GDM1 (cell line): Measurements from ENCODE around the gene CNPY2.
"Not testable (repeated sequence)": the region's sequence is repeated elsewhere in the genome, so short reads cannot be mapped to it uniquely, and the experiment has no call there.

Source experiments
- DNase-seq: peaks from one replicate; lab custom pipeline; 2025; lab: John Stamatoyannopoulos, UW

Gene CNPY2

GRCh38 chr12:56333679-56334489 is 18.1 kb upstream of the CNPY2 start, which contains the start of gene PAN2:
PAN2 (minus strand) TSS chr12:56334000; CDS start chr12:56333094, 906 bp downstream.
- DNase-seq: peak; percentile 95

DNA sequence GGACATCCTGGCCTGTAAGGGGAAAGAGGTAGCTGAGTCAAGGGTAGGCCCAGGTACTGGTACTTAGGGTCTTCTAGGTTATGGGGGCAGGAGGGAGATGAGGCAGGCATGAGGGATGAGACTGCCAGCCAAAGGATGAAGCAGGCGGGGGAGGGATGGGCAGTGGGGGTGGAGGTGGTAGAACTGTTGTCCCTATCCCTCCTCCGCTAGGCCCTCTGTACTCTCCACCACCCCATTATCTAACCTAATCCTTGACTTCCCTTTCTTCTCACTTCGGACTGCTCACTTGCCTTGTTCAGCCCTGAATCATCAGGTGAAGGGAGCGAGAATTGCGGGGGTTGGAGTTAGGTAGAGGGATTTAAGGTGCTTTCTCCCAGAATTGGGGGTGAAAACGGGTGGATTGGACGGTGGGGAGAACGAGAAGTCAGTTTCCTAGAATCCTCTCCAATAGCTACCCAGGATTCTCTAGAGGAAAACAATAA is 17.4 kb upstream of the CNPY2 start:
- no peak for DNase-seq

- DNase-seq: no peak
Measured at GRCh38 chr12:56332512-56333196, 16.9 kb upstream of the CNPY2 start.

DNA sequence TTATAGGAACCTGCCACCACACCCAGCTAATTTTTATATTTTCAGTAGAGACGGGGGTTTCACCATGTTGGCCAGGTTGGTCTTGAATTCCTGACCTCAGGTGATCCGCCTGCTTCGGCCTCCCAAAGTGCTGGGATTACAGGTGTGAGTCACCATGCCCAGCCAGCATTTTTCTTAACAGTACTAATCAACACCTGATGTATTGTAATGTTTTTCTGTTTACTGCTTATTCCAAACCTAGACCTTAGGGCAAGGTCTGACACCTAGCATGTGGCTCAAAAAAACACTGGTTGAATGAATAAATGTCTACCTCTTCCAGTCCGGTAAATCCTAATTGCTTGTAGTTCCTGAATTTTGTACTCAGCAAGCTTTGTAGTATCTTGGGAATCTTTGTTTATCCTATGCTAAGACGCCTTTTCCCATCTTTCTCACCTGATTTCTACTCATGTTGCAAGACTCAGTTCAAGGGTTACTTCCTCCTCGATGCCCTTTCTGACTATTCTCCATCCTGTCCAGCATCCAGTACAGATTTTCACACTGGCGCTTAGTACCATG is 15.2 kb upstream of the CNPY2 start:
- no peak for DNase-seq

DNA sequence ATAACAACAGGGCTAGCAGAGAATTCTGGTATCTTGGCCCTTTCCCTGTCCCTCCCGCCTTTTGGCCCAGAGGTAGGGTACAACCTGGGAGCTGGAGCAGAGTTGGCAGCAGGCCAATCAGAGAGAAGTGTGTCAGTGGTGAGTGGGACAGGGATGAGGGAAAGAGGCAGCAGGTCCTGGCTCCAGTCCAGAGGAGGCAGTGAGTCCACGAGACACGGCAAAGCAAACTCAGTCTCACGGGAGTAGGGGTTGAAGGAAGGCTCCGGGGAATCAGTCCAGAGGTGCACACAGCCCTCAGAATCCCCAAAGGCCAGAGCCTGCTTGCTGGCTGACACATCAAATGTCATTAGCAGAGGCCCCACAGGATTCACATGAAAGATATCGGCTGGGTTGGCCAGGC is 10.7 kb upstream of the CNPY2 start:
- no peak for DNase-seq

GRCh38 chr12:56326126-56326525 is 10.3 kb upstream of the CNPY2 start:
- no peak for DNase-seq

- DNase-seq: no peak
Measured at GRCh38 chr12:56324206-56324605, 8.4 kb upstream of the CNPY2 start.

- DNase-seq: not testable (repeated sequence)
Measured at GRCh38 chr12:56321610-56322009, 5.8 kb upstream of the CNPY2 start.

GRCh38 chr12:56321027-56321426 is 5.2 kb upstream of the CNPY2 start:
- DNase-seq: no peak

GRCh38 chr12:56317675-56318074 is 1.9 kb upstream of the CNPY2 start:
- DNase-seq: no peak

GRCh38 chr12:56315249-56315621 is 553 bp downstream of the CNPY2 start:
- no peak for DNase-seq

GRCh38 chr12:56311003-56311402 is 4.8 kb downstream of the CNPY2 start:
- DNase-seq: no peak

DNA sequence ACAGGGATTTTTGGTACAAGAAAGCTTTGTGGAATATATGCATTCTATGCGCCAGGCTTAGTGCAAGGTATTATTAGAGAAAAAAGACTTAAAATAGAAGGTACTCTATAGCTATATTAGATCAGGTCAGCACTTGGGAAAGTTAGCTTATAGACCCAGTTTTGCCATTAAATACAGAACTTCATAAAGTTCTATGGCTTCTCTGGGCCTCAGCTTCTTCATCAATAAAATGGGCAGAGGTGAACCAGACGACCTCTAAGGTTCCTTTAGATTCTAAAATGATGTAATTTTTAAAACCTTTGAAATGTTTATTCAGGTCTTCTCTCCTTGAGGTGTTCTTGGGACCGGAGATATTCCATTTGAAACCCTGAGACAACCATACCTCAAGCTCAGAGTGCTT is 7.1 kb downstream of the CNPY2 start:
- no peak for DNase-seq

GRCh38 chr12:56307221-56307965 is 8.4 kb downstream of the CNPY2 start:
- no peak for DNase-seq

GRCh38 chr12:56304872-56305590 is 10.8 kb downstream of the CNPY2 start:
- DNase-seq: no peak

GRCh38 chr12:56304276-56304675 is 11.5 kb downstream of the CNPY2 start:
- no peak for DNase-seq

DNA sequence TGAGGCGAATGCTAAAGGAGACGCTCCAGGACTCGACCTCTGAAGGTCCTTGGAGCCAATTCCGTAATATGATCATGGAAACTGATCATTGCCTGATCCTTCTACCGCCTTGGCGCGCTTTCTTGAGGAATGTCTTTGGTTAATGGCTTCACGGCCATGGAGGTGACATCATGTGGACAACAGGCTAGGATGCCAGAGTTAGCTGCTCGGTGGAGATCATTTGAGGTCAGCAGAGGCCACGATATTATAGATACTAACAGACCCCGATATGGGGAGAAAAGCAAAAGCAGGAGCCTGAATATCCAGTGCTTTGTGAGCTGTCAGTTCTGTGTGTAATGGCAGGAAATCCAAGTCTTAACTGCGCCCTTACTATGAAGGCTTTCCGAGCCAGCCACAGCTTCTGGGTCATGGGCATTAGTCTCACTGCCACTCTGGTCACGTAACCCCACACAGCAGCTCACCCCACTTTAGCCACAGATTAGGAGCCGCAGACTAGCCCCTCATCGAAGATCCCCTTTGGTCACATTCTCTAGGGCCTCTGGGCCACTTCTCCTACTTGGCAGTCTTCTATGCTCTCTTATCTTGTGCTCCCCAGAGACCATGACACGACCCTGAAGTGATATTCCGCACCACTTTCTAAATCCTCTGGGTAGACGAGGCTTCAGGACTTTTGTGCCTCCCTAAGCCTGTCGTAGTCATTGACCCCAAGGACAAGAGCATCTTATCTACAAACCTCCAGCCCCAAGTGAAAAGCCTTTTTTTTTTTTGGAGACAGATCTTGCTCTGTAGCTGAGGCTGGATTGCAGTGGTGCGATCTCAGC is 14.9 kb downstream of the CNPY2 start:
- DNase-seq: no peak

GRCh38 chr12:56299853-56300643 is 15.7 kb downstream of the CNPY2 start, which contains the start of gene CS:
CS (minus strand) TSS chr12:56300330; CDS start chr12:56300201, 129 bp downstream.
- DNase-seq: peak; percentile 95

GRCh38 chr12:56299308-56299852 is 16.4 kb downstream of the CNPY2 start:
- no peak for DNase-seq
